GM13976 (cell line): ENCODE measurements around the gene SORBS1.

ENCODE experiments used
- DNase-seq: peaks from one replicate; pipeline ENCODE4 v3.0.0; 2012; ENCODE audit warnings: low spot score
- CTCF ChIP-seq: IDR thresholded peaks from 2 replicates; pipeline ENCODE4 v1.5.1; 2012; ENCODE audit warnings: borderline replicate concordance, mild to moderate bottlenecking; ENCODE audit not compliant: insufficient read depth; ENCODE audit errors: extremely low read depth, missing control alignments, control extremely low read depth
- in situ Hi-C: fragments of 300-500 bp; cut with MboI; formaldehyde crosslinking; loops from one replicate; pipeline ENCODE4 v1.12.0; 2022; ENCODE audit warnings: low sequenced_read_pairs, mixed read lengths, inconsistent platforms; ENCODE audit not compliant: unreplicated experiment

SORBS1 gene

GRCh38 chr10:95333997-95334804, 227.0 kb downstream of the SORBS1 start:
- in situ Hi-C loops: no loop called here
- no peak for TF ChIP-seq CTCF
- no peak for DNase-seq

- in situ Hi-C loops: no loop called here
- no peak for DNase-seq
- TF ChIP-seq CTCF: no peak
These were observed 228.4 kb downstream of the SORBS1 start for GRCh38 chr10:95332666-95333249.

GRCh38 chr10:95331596-95332130, 229.5 kb downstream of the SORBS1 start:
- TF ChIP-seq CTCF: no peak
- no peak for DNase-seq
- in situ Hi-C loops: no loop called here

GRCh38 chr10:95330966-95331453, 230.2 kb downstream of the SORBS1 start:
- no peak for DNase-seq
- in situ Hi-C loops: no loop called here
- no peak for TF ChIP-seq CTCF

- no peak for TF ChIP-seq CTCF
- DNase-seq: no peak
- in situ Hi-C loops: no loop called here
These were observed 231.9 kb downstream of the SORBS1 start for GRCh38 chr10:95329296-95329695.

- in situ Hi-C loops: no loop called here
- TF ChIP-seq CTCF: no peak
- DNase-seq: no peak
These were observed 233.2 kb downstream of the SORBS1 start for GRCh38 chr10:95328013-95328412.
